HepG2 (cell line): Measurements from ENCODE around the gene SMYD1. TPM values are rescaled to one million over a fixed set of nuclear protein-coding genes. Genes with fewer than 3 reads are reported as not detected.

Experiments
- ATAC-seq: fragments of 200-7000 bp; cut with Tn5 transposase; 3 replicates; pipeline ENCODE4 v1.9.1; 2020; ENCODE audit warnings: mild to moderate bottlenecking, moderate library complexity
- BruUV-seq: library from RNA; stranded (reverse); fragments of 400-500 nt; replicated peaks from 2 replicates; lab custom pipeline; 2021; lab: Mats Ljungman, UMichigan
- CTCF ChIA-PET: fragments of 300-600 bp; formaldehyde crosslinking; extraction: SDS; loops from one replicate; lab custom pipeline; 2021; ENCODE audit warnings: low total read pairs, inconsistent platforms, low intra/inter-chr PET ratio; lab: Yijun Ruan, JAX
- POLR2A ChIA-PET: fragments of 350-600 bp; sonication (Branson Sonifier 250); formaldehyde crosslinking; loops from one replicate; lab custom pipeline; 2020; ENCODE audit warnings: antibody characterized with exemption, inconsistent platforms; lab: Yijun Ruan, JAX
- DNase-seq: peaks from one replicate; pipeline ENCODE4 v3.0.0-alpha.2; 2015; ENCODE audit warnings: low spot score
- FAIRE-seq: peaks from 3 replicates; lab custom pipeline; 2011; peaks lifted over from hg19 to GRCh38; lab: Jason Lieb, UNC
- H2AFZ ChIP-seq: one replicate; pipeline ENCODE4 v1.6.1; 2011; ENCODE audit warnings: low read length, inconsistent platforms
- H3K27ac ChIP-seq: fragments of 300-600 bp; 3 replicates; pipeline ENCODE4 v1.8.0; 2011; ENCODE audit warnings: mixed run types, mild to moderate bottlenecking, mixed read lengths, low read length, inconsistent platforms; ENCODE audit not compliant: insufficient read depth; ENCODE audit errors: extremely low read length
- H3K27me3 ChIP-seq, 2 experiments: fragments of 200-600 bp in 1 of 2; 2 replicates in 1 of 2; 3 replicates in 1 of 2; pipeline versions ENCODE4 v1.6.0 to v1.8.0; 2011; ENCODE audit warnings: low read length in 2 of 2, mild to moderate bottlenecking in 2 of 2, moderate library complexity in 2 of 2, inconsistent platforms in 1 of 2; ENCODE audit not compliant: insufficient read depth in 2 of 2, control insufficient read depth in 1 of 2
- H3K36me3 ChIP-seq, 2 experiments: fragments of 200-600 bp in 1 of 2; replicated peaks in 1 of 2; 2 replicates in 1 of 2; 3 replicates in 1 of 2; pipeline versions ENCODE4 v1.5.1 to v1.8.0; 2011; ENCODE audit warnings: low read length in 2 of 2, inconsistent platforms in 1 of 2; ENCODE audit not compliant: insufficient read depth in 2 of 2, control insufficient read depth in 1 of 2
- H3K4me1 ChIP-seq: 2 replicates; pipeline ENCODE4 v1.5.1; 2012; ENCODE audit warnings: low read length, inconsistent platforms; ENCODE audit not compliant: insufficient read depth
- H3K4me2 ChIP-seq: 2 replicates; pipeline ENCODE4 v1.6.0; 2011; ENCODE audit warnings: low read depth, low read length, inconsistent platforms
- H3K4me3 ChIP-seq, 3 experiments: fragments of 200-600 bp in 1 of 3; sonication (generic), shearing (Covaris generic) in 1 of 3; replicated peaks in 1 of 3; 2 replicates each; pipeline ENCODE4 v1.5.1; 2011 to 2016; ENCODE audit warnings: low read length in 3 of 3, inconsistent platforms in 2 of 3, low read depth in 2 of 3, mild to moderate bottlenecking in 2 of 3, control low read depth in 1 of 3, mixed read lengths in 1 of 3; ENCODE audit not compliant: insufficient read depth in 1 of 3
- H3K79me2 ChIP-seq: one replicate; pipeline ENCODE4 v1.6.1; 2011; ENCODE audit warnings: low read length, inconsistent platforms; ENCODE audit not compliant: insufficient read depth
- H3K9ac ChIP-seq: 2 replicates; pipeline ENCODE4 v1.6.0; 2011; ENCODE audit warnings: mild to moderate bottlenecking, low read depth, low read length, inconsistent platforms; ENCODE audit not compliant: insufficient read depth
- H3K9me3 ChIP-seq: 2 replicates; pipeline ENCODE4 v1.5.1; 2012; ENCODE audit warnings: mild to moderate bottlenecking, low read length
- H4K20me1 ChIP-seq: 2 replicates; pipeline ENCODE4 v1.6.0; 2011; ENCODE audit warnings: inconsistent platforms, mild to moderate bottlenecking, low read length, moderate library complexity; ENCODE audit not compliant: insufficient read depth
- EEA1 ChIP-seq: sonication (generic); formaldehyde crosslinking; IDR thresholded peaks from 2 replicates; pipeline ENCODE4 v1.5.1; 2020; ENCODE audit warnings: mild to moderate bottlenecking, missing genetic modification reagents, borderline replicate concordance
- GMEB1 ChIP-seq: sonication (generic); formaldehyde crosslinking; IDR thresholded peaks from 2 replicates; pipeline ENCODE4 v1.5.1; 2020; ENCODE audit warnings: missing genetic modification reagents, mild to moderate bottlenecking, borderline replicate concordance
- IKZF5 ChIP-seq: IDR thresholded peaks from 2 replicates; pipeline ENCODE4 v1.6.1; 2018; ENCODE audit warnings: missing genetic modification reagents, mild to moderate bottlenecking, missing compliant biosample characterization
- KDM6A ChIP-seq: IDR thresholded peaks from 2 replicates; pipeline ENCODE4 v1.6.1; 2016; ENCODE audit warnings: low read depth
- RFX5 ChIP-seq: IDR thresholded peaks from 2 replicates; pipeline ENCODE4 v1.6.1; 2011; ENCODE audit warnings: low read depth, low read length, improper control_type of control experiment
- ZBTB7B ChIP-seq: sonication (generic); formaldehyde crosslinking; IDR thresholded peaks from 2 replicates; pipeline ENCODE4 v1.4.0; 2020; ENCODE audit warnings: missing genetic modification reagents
- ZNF589 ChIP-seq: sonication (generic); formaldehyde crosslinking; conservative IDR thresholded peaks from 2 replicates; pipeline ENCODE4 v1.8.0; 2022; ENCODE audit warnings: mild to moderate bottlenecking, moderate library complexity, missing genetic modification reagents
- ZNF660 ChIP-seq: sonication (generic); formaldehyde crosslinking; IDR thresholded peaks from 2 replicates; pipeline ENCODE4 v1.5.1; 2020; ENCODE audit warnings: mild to moderate bottlenecking, low read depth, missing genetic modification reagents, borderline replicate concordance
- ZNF768 ChIP-seq: sonication (generic); formaldehyde crosslinking; IDR thresholded peaks from 2 replicates; pipeline ENCODE4 v1.4.0; 2020; ENCODE audit warnings: missing genetic modification reagents
- WGBS: methylation state at CpG from one replicate; pipeline ENCODE4 v1.1.6; 2017; ENCODE audit warnings: low lambda C conversion rate; 5-methylcytosine and 5-hydroxymethylcytosine counted together
- in situ Hi-C: cut with HindIII; loops from 2 replicates; pipeline ENCODE4 v1.10.0; 2017; ENCODE audit warnings: low pct_unique_long_range_greater_than_20kb; ENCODE audit not compliant: extremely low pct_ligation_motif_present
- intact Hi-C: fragments of 100-400 bp; cut with micrococcal nuclease; formaldehyde crosslinking; loops from one replicate; pipeline ENCODE4 v1.10.0; 2022; ENCODE audit not compliant: unreplicated experiment
- polyA plus RNA-seq, 8 experiments: library from polyadenylated mRNA; depleted of rRNA in 3 of 8; stranded (reverse) in 7 of 8; unstranded in 1 of 8; fragments of >200 nt; fragmentation: Illumina TruSeq in 4 of 8; extraction: Trizol in 4 of 8; gene quantifications; 2 replicates each; pipeline versions ENCODE4 v1.2.1 to v1.2.3, GENCODE V29; 2011 to 2016; ENCODE audit warnings: low read depth in 4 of 8, missing spikeins in 1 of 8, mixed read lengths in 1 of 8; ENCODE audit not compliant: insufficient read depth in 1 of 8
- total RNA-seq, 5 experiments: library from RNA; depleted of rRNA; stranded (reverse); fragments of >200 nt; fragmentation: Illumina TruSeq; extraction: Trizol; gene quantifications; 2 replicates each; pipeline ENCODE4 v1.2.3, GENCODE V29; 2016; ENCODE audit warnings: low read depth in 1 of 5

Gene SMYD1
- total and polyA plus RNA-seq, 2 of the 13 experiments (the other 11 are each of a cell fraction or from before 2014, with no cell fraction given) = not detected

GRCh38 chr2:88086401-88086800 lies 18.8 kb downstream of the SMYD1 start (continued):
- no peak for TF ChIP-seq ZNF660 (CRISPR knock-in tag)
- no peak for TF ChIP-seq KDM6A (CRISPR knock-in tag)
- no peak for TF ChIP-seq ZBTB7B (CRISPR knock-in tag)
- TF ChIP-seq EEA1 (CRISPR knock-in tag) = no peak
- TF ChIP-seq ZNF589 (CRISPR knock-in tag) = no peak

GRCh38 chr2:88087073-88087472 lies 19.4 kb downstream of the SMYD1 start:
- Histone ChIP-seq H3K27ac (no peak overlapping the region), H2AFZ (no peak overlapping the region), H3K4me1 (peaks cover 12% of the 10 kb centered on the region), H3K27me3 (peaks cover 0 to 16% of the 10 kb centered on the region in 2 experiments; a peak in 2 of 5 replicates), H3K36me3 (no peaks in the 10 kb centered on the region), H4K20me1 (no peaks in the 10 kb centered on the region), H3K79me2 (no peaks in the 10 kb centered on the region), H3K4me2 (no peak overlapping the region), H3K9me3 (no peaks in the 10 kb centered on the region), H3K9ac (no peak overlapping the region), H3K4me3 (no peak overlapping the region)
- in situ Hi-C loops (no loop called here), intact Hi-C loops (no loop called here)
- ChIA-PET POLR2A (no interaction called here), CTCF (no interaction called here)
- ATAC-seq (no peak), FAIRE-seq (no peak), DNase-seq (no peak)
- WGBS = 42% methylated on average over 2 of the region's 2 CpGs
- TF ChIP-seq IKZF5 (CRISPR knock-in tag) (no peak), ZNF768 (CRISPR knock-in tag) (peak; percentile 67), RFX5 (no peak), GMEB1 (CRISPR knock-in tag) (no peak)
- no TSS peak for BruUV-seq
